GM19043 (cell line): ENCODE measurements around the gene MMRN2.

Experiments
- ATAC-seq: cut with Tn5 transposase; IDR thresholded peaks from one replicate; pipeline ENCODE4 v1.9.1; 2021; ENCODE audit warnings: low read depth; ENCODE audit not compliant: unreplicated experiment

The MMRN2 gene

DNA sequence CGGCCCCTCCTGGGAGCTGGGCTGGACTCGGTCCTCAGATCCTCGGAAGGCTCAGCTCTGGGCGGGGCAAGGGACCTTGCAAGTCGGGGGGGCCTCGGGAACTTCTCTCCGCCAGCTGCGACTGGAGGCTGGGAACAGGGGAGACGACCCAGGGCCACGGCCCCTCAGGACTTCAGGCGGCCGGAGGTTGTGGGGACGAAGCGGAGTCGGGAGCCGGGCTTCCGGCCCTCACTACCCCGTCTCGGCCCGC, 13.5 kb upstream of the MMRN2 start:
- ATAC-seq = no peak

DNA sequence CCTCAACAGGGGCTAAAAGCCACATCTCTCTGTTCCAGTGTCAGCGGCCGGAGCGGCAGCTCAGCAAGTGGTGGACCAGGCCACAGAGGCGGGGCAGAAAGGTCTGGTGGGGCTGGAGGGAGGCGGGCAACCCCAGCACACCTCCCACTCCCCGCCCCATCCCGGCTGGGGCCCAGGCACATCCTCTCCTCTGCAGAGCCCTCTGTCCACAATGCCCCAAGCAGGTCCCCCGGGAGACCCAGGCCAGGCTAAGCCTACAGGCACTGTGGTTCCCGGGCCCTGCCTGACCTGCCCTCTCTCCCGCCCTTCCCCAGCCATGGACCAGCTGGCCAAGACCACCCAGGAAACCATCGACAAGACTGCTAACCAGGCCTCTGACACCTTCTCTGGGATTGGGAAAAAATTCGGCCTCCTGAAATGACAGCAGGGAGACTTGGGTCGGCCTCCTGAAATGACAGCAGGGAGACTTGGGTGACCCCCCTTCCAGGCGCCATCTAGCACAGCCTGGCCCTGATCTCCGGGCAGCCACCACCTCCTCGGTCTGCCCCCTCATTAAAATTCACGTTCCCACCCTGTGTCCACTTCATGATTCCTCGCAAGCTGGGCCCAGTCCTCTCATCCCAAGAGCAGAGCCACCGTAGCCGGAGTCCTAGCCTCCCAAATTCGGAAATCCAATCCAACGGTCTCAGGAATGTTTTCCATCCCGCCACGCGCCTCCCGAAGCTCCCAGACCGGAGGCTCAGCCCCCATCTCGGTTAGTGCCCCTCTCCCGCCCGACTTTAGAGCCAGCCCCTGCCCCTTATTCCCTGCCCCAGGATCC, 13.0 kb upstream of the MMRN2 start:
- no peak for ATAC-seq

DNA sequence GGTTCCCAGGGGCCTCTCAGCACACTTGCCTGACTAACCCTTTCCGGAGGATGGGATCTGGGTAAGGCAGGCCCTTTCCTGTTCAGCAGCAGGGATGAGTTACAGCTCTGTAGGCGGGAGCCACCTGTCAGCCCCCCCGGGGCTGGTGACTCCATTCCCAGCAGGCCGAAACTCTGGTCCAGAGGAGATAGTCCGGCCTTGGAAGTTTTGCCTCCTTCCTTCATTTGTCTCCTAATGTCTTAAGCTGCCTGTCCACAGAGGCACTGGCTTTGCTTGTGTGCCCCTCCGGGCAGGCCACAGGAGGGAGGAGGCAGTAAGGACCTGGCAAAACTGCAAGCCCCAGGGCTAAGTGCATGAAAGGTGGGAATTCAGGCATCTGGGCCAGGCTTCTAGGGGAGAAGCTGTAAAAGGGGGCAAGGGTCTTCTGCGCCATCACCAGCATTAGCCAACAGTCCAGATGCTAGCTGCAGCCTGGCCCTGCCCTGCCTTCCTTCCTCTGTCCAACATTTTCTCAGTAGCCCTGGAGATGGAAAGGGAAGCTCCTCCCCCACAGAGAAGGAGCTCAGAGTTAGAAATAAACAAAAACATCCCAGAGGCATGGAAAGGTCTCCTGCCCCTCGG, 12.1 kb upstream of the MMRN2 start:
- ATAC-seq = no peak

DNA sequence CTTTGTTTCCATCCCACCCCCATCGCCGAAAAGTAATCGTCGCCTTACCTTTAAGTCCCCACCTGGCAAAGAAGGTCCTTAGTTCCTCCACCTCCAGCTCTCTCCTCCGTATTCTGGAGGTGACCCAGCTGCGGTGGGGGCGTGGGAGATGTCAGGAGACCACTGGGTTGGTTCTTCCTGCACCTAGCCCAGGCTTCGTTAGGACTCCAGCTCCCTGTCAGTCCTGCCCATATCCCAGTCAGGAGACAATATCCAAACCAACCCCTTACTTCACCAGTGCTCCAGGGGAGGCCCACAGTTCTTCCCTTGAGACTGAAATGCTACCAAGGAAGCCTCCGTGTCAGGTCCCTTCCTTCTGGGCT, 11.6 kb upstream of the MMRN2 start:
- no peak for ATAC-seq

DNA sequence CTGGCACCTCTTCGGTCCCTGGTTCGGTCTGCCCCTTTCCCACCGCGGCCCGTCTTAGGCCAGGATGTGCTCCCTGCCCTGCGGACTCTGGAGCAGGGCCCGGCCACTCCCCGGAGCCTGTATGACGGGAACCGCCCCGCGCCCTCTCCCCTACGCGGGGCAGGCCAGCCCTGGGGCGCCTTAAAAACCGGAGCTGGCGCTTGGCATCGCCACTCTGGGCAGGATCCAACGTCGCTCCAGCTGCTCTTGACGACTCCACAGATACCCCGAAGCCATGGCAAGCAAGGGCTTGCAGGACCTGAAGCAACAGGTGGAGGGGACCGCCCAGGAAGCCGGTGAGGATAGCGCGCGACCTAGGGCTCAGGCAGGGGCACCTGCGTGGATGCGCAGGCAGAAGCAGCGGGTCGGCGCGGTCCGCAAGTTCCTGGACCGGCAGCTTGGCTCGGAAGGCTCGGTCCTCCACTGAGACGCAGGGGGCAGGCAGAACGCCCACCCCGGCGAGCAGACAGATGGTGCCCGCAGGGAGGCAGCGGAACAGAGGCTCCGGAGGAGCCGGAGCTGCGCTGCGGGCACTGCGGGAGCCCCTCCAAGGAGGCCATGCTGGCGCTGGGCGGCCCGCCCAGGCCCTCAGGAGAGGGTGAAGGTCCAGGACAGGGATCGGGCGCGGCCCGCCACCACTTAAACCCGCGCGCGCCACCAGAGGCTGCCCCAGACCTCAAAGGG, 11.0 kb upstream of the MMRN2 start, which contains the start of gene ADIRF:
ADIRF (plus strand) TSS at position 212 of the 723 bp plus-strand sequence; CDS start at position 275, 63 bp downstream.
- ATAC-seq = no peak

DNA sequence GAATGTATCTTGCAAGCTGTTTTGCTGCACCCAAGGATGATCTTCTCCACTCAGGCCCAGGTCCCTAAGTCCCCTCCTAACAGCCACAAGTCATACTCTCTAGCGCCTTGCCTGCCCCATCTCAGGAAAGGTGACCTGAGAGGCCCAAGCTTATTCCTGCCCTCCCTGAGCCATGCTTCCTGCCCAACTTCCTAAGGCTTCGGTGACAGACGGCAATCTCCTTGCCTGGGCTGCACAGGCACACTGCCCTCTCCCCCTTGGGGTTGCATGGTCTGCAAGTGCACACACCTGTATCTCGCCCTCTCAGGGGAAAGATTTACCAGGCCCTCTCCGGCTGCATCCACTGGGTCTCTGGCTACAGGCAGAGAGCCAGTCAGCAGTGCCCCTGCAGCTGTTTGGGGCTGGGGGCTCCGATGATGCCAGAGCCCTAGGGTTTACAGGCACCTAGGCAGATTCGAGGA, 10.1 kb upstream of the MMRN2 start:
- ATAC-seq = no peak

DNA sequence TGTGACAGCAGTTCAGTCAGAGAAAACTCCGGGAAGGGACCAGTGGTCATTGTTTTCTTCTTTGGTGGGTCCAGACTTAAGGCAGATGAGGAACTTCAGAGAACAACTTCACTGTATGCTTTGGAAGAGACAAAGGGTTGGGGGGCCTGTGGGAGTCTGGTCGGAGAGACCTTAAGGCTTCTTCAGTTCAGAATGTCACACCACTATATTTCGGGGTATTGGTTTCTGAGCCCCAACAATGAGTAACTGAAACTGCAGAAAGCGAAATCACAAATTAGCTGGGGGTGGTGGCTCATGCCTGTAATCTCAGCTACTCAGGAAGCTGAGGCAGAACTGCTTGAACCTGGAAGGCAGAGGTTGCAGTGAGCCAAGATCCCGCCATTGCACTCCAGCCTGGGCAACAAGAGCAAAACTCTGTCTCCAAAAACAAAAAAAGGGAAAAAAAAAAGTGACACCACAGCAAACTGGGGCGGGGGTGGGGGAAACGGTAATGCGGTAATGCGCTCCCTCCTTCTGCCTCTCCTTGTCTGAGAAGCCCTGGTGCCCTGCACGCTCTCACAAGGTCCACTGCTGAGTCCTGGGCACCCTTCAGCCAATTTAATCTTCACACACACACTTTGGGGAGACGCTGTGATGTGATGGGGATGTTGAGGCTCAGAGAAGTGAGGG, 8.7 kb upstream of the MMRN2 start:
- no peak for ATAC-seq

DNA sequence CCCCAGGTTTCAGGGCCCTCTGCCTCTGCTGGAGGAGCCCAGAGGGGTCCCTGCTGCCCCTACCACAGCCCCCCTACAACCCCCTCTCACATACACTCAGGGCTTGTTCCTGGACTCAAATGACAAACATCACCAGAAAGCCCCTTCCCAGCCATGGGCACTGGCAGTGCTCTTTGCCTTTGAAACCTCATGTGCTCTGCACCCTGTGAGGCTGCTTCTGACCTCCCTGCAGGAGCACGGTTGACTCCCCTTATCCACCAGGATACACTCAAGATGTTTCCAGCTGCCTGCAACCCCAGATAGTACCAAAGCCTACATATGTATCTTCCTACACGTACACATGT, 7.4 kb upstream of the MMRN2 start:
- ATAC-seq = no peak

DNA sequence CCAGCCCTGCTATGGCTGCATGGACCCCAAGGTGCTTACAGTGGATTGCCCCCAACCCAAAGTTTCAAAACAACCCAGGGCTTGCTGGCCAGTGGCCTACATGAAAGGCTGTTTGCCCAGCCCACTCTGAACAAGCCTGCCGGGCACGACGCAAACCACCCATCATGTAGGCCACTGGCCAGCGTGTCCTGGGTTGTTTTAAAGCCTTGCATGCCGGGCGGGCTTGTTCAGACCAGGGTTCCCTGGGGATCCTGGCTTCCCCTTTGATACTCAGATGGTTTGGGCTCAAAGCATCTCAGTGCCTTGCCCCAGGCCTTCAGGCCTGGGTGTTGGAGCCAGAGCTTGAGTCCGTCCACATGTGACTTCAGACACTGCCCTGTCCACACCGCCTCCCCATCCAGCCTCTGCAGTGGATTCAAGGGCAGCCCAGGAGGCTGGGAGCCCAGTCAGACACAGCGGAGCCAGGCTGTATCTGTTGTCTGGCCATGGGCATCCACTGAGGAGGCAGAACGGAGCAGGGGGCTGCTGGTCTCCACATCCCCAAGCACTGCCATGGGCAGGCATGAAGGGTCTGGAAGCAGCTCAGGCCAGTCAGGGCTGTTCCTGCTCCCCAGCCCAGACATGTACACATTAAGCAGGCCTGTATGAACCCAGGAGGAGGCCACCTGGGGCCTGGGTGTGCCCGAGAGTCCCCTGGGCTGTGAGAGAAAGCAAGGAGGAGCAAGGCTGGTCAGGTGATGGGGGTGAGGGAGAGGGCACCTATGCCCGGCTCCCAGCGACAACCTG, 6.8 kb upstream of the MMRN2 start:
- no peak for ATAC-seq

DNA sequence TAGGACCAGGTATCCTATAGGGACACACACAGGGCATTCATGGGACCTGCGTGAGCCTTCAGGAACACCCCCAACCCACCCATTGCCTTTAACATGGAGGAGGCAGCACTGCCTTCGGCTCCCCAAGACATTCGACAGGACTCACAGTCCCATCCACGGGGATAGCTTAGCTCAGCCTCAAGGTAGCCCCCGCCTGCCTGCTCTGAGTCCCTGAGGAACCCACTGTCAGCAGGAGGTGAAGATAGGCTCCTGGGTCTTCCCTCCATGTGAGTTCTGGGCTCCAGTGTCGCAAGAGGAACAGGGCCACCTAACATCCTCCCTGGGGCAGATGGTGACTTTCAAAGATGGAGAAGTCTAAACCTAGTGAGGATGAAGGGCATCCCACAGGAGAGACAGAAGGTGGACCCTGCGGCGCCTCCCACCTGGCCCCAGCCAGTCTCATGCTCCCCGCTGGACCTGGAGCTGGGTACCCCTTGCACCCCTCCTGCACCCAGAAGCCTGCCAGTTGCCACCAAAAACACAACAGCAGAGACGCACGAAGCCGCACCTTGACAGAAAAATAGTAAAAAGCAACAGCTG, 6.0 kb upstream of the MMRN2 start:
- no peak for ATAC-seq

DNA sequence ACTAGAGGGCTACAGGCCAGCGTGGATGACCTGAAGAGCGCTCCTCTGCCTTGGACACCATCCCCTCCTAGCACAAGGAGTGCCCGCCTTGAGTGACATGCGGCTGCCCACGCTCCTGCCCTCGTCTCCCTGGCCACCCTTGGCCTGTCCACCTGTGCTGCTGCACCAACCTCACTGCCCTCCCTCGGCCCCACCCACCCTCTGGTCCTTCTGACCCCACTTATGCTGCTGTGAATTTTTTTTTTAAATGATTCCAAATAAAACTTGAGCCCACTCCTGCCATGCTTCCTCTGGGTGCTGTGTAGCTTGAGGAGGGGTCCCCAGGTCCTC, 5.5 kb upstream of the MMRN2 start:
- ATAC-seq = no peak

DNA sequence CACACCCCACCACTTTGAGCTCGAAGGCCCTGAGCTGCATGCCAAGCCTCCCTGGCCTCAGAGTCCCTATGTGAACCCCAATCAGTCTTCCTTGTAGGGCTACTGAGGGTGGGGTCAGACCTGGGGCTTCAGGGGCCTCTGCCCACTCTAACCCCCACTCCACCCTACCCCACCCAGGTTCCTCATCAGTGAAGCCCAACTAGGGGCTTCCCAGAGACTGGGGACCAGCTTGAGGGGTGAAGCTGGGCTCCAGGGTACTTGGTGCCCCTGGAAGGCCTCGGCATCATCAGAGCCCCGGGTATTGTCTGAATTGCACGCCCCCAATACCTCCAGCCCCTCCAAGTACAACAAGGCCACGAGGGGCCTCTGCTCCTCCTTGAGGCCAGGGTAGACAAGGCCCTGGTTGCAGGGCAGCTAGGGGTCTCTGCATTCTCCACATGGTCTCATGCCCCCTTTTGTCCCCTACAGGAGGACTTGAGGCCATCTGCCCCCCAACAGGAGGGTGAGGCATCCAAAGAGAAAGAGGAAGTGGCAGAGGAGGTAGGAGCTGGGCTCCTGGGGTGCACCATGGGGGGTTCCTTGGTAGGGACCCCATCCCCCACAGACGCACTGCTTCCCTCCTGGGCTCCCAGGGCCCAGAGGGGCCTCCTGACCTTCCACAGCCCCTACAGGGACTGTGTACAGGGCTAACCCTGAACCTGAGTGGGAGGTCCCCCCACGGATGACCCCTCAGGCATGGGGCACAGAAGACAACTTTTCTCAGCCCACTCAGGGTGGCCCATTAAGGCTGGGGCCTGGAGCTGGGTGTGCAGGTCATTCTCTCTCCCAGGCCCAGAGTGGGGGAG, 4.9 kb upstream of the MMRN2 start:
- no peak for ATAC-seq

DNA sequence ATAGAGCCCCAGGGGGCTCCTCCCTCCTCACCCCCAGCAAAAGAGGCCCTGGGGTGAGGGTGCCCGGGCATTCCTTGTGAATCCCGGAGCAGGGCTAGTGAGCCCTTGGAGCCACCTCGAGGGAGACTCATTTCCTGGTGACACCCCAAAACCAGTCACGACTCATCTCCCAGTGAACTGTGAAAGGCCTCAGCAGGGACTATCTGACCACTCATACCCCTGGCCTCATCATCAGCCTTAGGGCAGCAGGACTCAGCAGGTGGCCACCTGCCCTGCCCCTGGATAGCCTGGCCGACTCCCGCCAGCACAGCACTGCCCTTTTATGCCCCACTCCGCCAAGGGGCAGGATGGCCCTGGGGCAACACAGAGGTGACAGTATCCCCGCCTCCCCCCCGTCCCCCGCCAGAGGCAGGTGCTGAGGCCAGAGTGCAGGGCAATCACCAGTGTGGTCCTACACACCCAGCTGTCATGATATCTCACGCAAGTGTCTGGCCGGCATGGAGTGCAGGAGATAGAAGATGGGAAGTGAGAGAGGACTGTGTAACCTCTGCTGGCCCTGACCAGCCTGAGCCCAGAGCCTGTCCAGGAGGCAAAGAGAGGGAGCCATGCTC, 4.2 kb upstream of the MMRN2 start:
- no peak for ATAC-seq

DNA sequence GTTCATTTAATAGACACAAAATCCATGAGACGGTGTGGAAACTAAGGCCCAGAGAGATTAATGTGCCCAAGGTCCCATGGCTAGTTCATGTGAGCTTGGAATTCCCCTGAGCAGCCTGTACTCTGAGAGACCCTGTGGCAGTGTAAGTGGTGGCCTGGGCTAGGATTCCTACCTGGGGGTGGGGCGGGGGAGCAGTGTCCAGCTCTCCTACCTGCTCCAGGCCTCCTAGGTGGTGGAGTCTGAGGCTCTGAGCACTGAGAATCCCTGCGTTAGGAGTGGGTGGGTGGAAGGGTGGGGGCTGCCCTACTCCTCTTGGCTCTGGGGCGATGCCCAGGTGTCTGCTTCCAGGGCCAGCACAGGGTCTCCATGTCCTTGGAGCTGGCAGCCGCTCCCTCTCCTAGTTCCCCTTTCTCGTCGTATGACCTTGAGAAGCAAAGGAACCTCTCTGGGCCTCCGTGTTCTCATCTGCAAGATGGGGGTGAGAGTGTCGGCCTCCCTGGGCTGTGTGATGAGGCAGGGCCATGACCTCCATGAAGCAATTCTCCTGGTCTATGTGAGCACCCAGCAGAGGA, 3.5 kb upstream of the MMRN2 start:
- ATAC-seq = no peak

DNA sequence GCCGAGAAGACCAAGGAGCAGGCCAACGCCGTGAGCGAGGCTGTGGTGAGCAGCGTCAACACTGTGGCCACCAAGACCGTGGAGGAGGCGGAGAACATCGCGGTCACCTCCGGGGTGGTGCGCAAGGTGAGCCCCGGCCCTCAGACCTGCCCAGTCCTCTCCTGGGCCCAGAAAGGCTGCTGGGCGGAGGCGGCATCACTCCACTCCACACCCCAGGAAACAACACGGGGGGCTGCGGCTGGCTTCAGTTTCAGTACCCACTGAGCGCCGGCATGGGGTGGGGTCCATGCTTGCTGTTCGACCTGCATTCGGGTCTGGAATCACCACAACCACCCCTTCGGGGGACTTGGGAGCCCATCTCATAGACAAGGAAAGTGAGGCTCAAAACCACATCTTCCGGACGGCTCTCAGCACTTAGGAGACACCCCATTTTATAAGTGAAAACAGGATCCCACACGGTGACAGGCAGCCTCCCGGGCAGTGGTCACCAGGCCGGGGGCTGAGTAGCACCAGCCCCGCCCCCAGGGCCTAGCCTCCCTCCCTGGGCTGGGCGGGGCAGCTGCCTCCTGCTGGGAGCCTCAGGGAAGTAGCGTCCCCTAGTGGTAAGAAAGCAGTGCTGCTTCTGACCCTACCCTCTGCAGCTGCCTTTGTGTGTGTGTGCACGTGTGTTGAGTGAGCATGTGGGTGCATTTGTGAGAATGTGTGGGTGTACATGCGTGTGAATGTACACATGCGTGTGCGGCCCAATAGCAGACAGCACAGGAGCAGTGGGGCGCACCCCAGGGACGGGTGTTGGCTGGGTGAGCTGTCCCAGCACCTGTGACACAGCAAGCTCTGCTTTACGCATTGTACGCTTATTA, 2.8 kb upstream of the MMRN2 start:
- peak; percentile 59 for ATAC-seq

DNA sequence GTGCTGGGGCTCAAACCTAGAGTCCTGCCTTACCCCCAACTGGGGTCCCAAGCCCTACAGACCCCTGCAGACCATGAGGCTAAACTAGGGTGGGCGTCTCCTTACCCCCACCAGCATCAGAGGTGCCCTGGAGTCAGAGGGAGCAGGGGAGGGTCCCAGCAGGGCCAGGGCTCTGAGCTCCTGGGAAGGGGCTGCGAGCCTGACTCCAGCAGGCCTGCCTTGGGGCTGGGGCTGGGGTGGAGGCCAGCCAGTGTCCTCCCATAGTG, 2.3 kb upstream of the MMRN2 start:
- ATAC-seq = no peak

DNA sequence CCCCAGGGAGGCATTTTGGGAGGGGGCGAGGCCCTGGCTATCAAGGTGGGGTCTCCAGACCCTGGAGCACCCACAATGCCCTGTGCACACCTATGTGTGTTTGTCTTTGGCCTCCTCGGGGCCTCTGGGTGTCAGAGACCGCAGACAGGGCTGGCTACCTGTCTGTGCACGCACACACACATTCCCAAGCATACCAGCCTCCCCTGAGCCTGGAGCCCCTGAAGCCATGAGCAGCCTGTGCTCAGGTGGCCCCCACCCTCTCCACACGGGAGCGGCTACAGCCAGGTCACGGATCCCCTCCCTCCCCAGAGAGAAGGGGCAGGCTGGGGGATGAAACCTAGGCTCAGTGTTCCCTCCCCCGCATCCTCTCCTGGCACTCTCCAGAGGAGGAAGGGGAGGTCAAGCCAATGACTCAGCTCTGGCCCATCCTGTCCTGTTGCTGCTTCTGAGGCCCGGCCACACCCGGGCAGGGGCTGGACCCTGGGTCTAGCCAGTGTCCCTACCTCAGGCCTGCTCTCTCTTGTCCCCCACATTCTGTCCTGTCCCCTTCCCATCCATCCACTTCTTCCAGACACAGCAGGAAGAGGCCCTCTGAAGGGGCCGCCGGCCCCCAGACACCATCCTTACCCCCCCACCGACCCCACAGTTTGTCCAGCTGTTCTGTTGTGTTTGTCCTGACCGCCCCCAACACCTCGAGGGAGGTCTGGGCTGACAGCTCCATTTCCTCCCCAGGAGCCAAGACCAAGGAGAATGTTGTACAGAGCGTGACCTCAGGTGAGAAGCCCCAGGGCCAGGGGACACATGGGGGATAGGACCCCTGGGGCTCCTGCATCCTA, 1.7 kb upstream of the MMRN2 start:
- ATAC-seq = no peak
